ENCODE measurements around the gene EPB41L3. TPM values are rescaled to one million over a fixed set of nuclear protein-coding genes. Genes with fewer than 3 reads are reported as not detected.

The EPB41L3 gene
- total and polyA plus RNA-seq, 2 experiments from 2014 or later, result 201 to 886 TPM

GRCh38 chr18:5444269-5444668, 99.5 kb downstream of the EPB41L3 start:
- TF ChIP-seq CTCF (IDR thresholded peaks at IDR 0.05; ENCODE audit: low read depth, low read length), result no peak
- H3K27me3 ChIP-seq, result no peaks in the 10 kb centered on the region
- no peak overlapping the region for H3K4me3 ChIP-seq
- peaks cover 9% of the 10 kb centered on the region for H3K36me3 ChIP-seq
- DNase-seq (ENCODE audit: low read depth in 1 of 2, low spot score in 1 of 2), result no peak
- no peaks in the 10 kb centered on the region for H3K9me3 ChIP-seq (ENCODE audit: low read depth)
- H3K4me1 ChIP-seq (ENCODE audit: low read depth), result no peaks in the 10 kb centered on the region
- no peak overlapping the region for H3K27ac ChIP-seq

GRCh38 chr18:5439986-5440696, 103.7 kb downstream of the EPB41L3 start:
- H3K27me3 ChIP-seq, result no peaks in the 10 kb centered on the region
- no peak overlapping the region for H3K27ac ChIP-seq
- TF ChIP-seq CTCF (IDR thresholded peaks at IDR 0.05; ENCODE audit: low read depth, low read length), result no peak
- H3K4me3 ChIP-seq, result no peak overlapping the region
- peak in 1 of 2 donors; percentile 55 for DNase-seq (ENCODE audit: low read depth in 1 of 2, low spot score in 1 of 2)
- no peaks in the 10 kb centered on the region for H3K9me3 ChIP-seq (ENCODE audit: low read depth)
- peaks cover 13% of the 10 kb centered on the region for H3K36me3 ChIP-seq
- H3K4me1 ChIP-seq (ENCODE audit: low read depth), result no peaks in the 10 kb centered on the region

- Histone ChIP-seq H3K36me3 (peaks cover 15% of the 10 kb centered on the region), H3K9me3 (ENCODE audit: low read depth) (no peaks in the 10 kb centered on the region), H3K4me3 (no peak overlapping the region), H3K27ac (no peak overlapping the region), H3K4me1 (ENCODE audit: low read depth) (peaks cover 7% of the 10 kb centered on the region), H3K27me3 (no peaks in the 10 kb centered on the region)
- no peak for TF ChIP-seq CTCF (IDR thresholded peaks at IDR 0.05; ENCODE audit: low read depth, low read length)
- DNase-seq (ENCODE audit: low read depth in 1 of 2, low spot score in 1 of 2), result no peak
Observed at GRCh38 chr18:5434425-5434824, 109.4 kb downstream of the EPB41L3 start.

- peaks cover 7% of the 10 kb centered on the region for H3K4me1 ChIP-seq (ENCODE audit: low read depth)
- TF ChIP-seq CTCF (IDR thresholded peaks at IDR 0.05; ENCODE audit: low read depth, low read length), result no peak
- H3K9me3 ChIP-seq (ENCODE audit: low read depth), result no peaks in the 10 kb centered on the region
- peaks cover 15% of the 10 kb centered on the region for H3K36me3 ChIP-seq
- no peaks in the 10 kb centered on the region for H3K27me3 ChIP-seq
- no peak for DNase-seq (ENCODE audit: low read depth in 1 of 2, low spot score in 1 of 2)
- no peak overlapping the region for H3K27ac ChIP-seq
- no peak overlapping the region for H3K4me3 ChIP-seq
Observed at GRCh38 chr18:5431836-5432575, 111.8 kb downstream of the EPB41L3 start.

GRCh38 chr18:5430131-5430530, 113.7 kb downstream of the EPB41L3 start:
- peaks cover 10% of the 10 kb centered on the region for H3K36me3 ChIP-seq
- H3K4me3 ChIP-seq, result no peak overlapping the region
- peaks cover 7% of the 10 kb centered on the region for H3K4me1 ChIP-seq (ENCODE audit: low read depth)
- no peak overlapping the region for H3K27ac ChIP-seq
- DNase-seq (ENCODE audit: low read depth in 1 of 2, low spot score in 1 of 2), result no peak
- no peaks in the 10 kb centered on the region for H3K27me3 ChIP-seq
- no peak for TF ChIP-seq CTCF (IDR thresholded peaks at IDR 0.05; ENCODE audit: low read depth, low read length)
- H3K9me3 ChIP-seq (ENCODE audit: low read depth), result no peaks in the 10 kb centered on the region
